Measurements from ENCODE around the gene CAMK2B.

GRCh38 chr7:44244282-44244681 is 81.1 kb downstream of the CAMK2B start:
- TF ChIP-seq, protein P1, sequence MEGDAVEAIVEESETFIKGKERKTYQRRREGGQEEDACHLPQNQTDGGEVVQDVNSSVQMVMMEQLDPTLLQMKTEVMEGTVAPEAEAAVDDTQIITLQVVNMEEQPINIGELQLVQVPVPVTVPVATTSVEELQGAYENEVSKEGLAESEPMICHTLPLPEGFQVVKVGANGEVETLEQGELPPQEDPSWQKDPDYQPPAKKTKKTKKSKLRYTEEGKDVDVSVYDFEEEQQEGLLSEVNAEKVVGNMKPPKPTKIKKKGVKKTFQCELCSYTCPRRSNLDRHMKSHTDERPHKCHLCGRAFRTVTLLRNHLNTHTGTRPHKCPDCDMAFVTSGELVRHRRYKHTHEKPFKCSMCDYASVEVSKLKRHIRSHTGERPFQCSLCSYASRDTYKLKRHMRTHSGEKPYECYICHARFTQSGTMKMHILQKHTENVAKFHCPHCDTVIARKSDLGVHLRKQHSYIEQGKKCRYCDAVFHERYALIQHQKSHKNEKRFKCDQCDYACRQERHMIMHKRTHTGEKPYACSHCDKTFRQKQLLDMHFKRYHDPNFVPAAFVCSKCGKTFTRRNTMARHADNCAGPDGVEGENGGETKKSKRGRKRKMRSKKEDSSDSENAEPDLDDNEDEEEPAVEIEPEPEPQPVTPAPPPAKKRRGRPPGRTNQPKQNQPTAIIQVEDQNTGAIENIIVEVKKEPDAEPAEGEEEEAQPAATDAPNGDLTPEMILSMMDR (IDR thresholded peaks at IDR 0.05) = no peak
- no peak for TF ChIP-seq EP300 (IDR thresholded peaks at IDR 0.05)
- TF ChIP-seq POLR2A (IDR thresholded peaks at IDR 0.05) = no peak
